Measurements from ENCODE around the gene LILRB3.
"Not testable (repeated sequence)": the region's sequence is repeated elsewhere in the genome, so short reads cannot be mapped to it uniquely, and the experiment has no call there.

LILRB3 gene

GRCh38 chr19:54189735-54190502 lies 32.9 kb downstream of the LILRB3 start:
- peak; percentile 100 for DNase-seq (ENCODE audit: low read depth)

GRCh38 chr19:54189145-54189734 lies 33.6 kb downstream of the LILRB3 start, which contains the start of gene MBOAT7:
Gene MBOAT7 (minus strand): TSS chr19:54189580. CDS start chr19:54188508, 1,072 bp downstream.
- no peak for DNase-seq (ENCODE audit: low read depth)

- DNase-seq (ENCODE audit: low read depth) = no peak
These were observed 34.5 kb downstream of the LILRB3 start for GRCh38 chr19:54188215-54188871.

GRCh38 chr19:54186934-54187381 lies 35.8 kb downstream of the LILRB3 start:
- no peak for DNase-seq (ENCODE audit: low read depth)

GRCh38 chr19:54186351-54186750 lies 36.5 kb downstream of the LILRB3 start:
- DNase-seq (ENCODE audit: low read depth) = no peak

GRCh38 chr19:54183431-54183830 lies 39.4 kb downstream of the LILRB3 start:
- no peak for DNase-seq (ENCODE audit: low read depth)

GRCh38 chr19:54181894-54182293 lies 40.9 kb downstream of the LILRB3 start:
- not testable (repeated sequence) for DNase-seq (ENCODE audit: low read depth)

GRCh38 chr19:54180691-54181091 lies 42.1 kb downstream of the LILRB3 start:
- no peak for DNase-seq (ENCODE audit: low read depth)

- DNase-seq (ENCODE audit: low read depth) = no peak
These were observed 42.8 kb downstream of the LILRB3 start for GRCh38 chr19:54179921-54180461.

GRCh38 chr19:54179262-54179852 lies 43.5 kb downstream of the LILRB3 start:
- DNase-seq (ENCODE audit: low read depth) = no peak

GRCh38 chr19:54178581-54179261 lies 44.1 kb downstream of the LILRB3 start:
- no peak for DNase-seq (ENCODE audit: low read depth)

- DNase-seq (ENCODE audit: low read depth) = no peak
These were observed 48.6 kb downstream of the LILRB3 start for GRCh38 chr19:54173951-54174834.

- no peak for DNase-seq (ENCODE audit: low read depth)
These were observed 49.5 kb downstream of the LILRB3 start for GRCh38 chr19:54173359-54173699.

- no peak for DNase-seq (ENCODE audit: low read depth)
These were observed 50.1 kb downstream of the LILRB3 start, which contains the start of gene TMC4 for GRCh38 chr19:54172471-54173358. Gene TMC4 (minus strand): TSS chr19:54173160. CDS start chr19:54173117, 43 bp downstream.

- DNase-seq (ENCODE audit: low read depth) = not testable (repeated sequence)
These were observed 50.9 kb downstream of the LILRB3 start for GRCh38 chr19:54171736-54172431.

GRCh38 chr19:54169149-54169740 lies 53.6 kb downstream of the LILRB3 start:
- DNase-seq (ENCODE audit: low read depth) = no peak

- DNase-seq (ENCODE audit: low read depth) = peak; percentile 89
These were observed 54.5 kb downstream of the LILRB3 start for GRCh38 chr19:54168174-54168917.

Measured in stimulated activated CD8-positive, alpha-beta memory T cell treated with anti-CD3 and anti-CD28 coated beads, Interleukin-4, amount 100 ng/mL, for 24 hours (primary cell).